ENCODE results near the gene UBE2Z. TPM values are rescaled to one million over a fixed set of nuclear protein-coding genes. Genes with fewer than 3 reads are reported as not detected.

The UBE2Z gene
- total RNA-seq, 1 donor from 2014 or later, result 39.4 TPM

GRCh38 chr17:48951572-48951971, 43.4 kb downstream of the UBE2Z start:
- TF ChIP-seq CTCF (IDR thresholded peaks at IDR 0.05; ENCODE audit: borderline replicate concordance), result no peak

GRCh38 chr17:48952904-48953303, 44.7 kb downstream of the UBE2Z start:
- Histone ChIP-seq H3K4me3 (no peak overlapping the region), H3K27ac (replicated peaks) (no peak overlapping the region), H3K36me3 (no peaks in the 10 kb centered on the region), H3K4me1 (no peaks in the 10 kb centered on the region), H3K27me3 (ENCODE audit: low read depth) (peaks cover 81% of the 10 kb centered on the region), H3K9me3 (replicated peaks) (no peaks in the 10 kb centered on the region)
- no peak for DNase-seq
- intact Hi-C loops (cut with micrococcal nuclease), result no loop called here
- no peak for TF ChIP-seq CTCF (IDR thresholded peaks at IDR 0.05; ENCODE audit: borderline replicate concordance)

More at GRCh38 chr17:48951572-48951971, 43.4 kb downstream of the UBE2Z start:
- Histone ChIP-seq H3K36me3 (no peaks in the 10 kb centered on the region), H3K27me3 (ENCODE audit: low read depth) (peaks cover 67% of the 10 kb centered on the region), H3K9me3 (replicated peaks) (no peaks in the 10 kb centered on the region), H3K4me3 (no peak overlapping the region), H3K4me1 (no peaks in the 10 kb centered on the region), H3K27ac (replicated peaks) (no peak overlapping the region)
- DNase-seq, result no peak
- intact Hi-C loops (cut with micrococcal nuclease), result no loop called here

GRCh38 chr17:48954300-48954755, 46.1 kb downstream of the UBE2Z start:
- Histone ChIP-seq H3K9me3 (replicated peaks) (no peaks in the 10 kb centered on the region), H3K4me1 (no peaks in the 10 kb centered on the region), H3K27ac (replicated peaks) (no peak overlapping the region), H3K27me3 (ENCODE audit: low read depth) (peaks cover 92% of the 10 kb centered on the region), H3K4me3 (no peak overlapping the region), H3K36me3 (no peaks in the 10 kb centered on the region)
- intact Hi-C loops (cut with micrococcal nuclease), result no loop called here
- TF ChIP-seq CTCF (IDR thresholded peaks at IDR 0.05; ENCODE audit: borderline replicate concordance), result no peak
- no peak for DNase-seq

GRCh38 chr17:48960834-48961515, 52.8 kb downstream of the UBE2Z start:
- Histone ChIP-seq H3K36me3 (no peaks in the 10 kb centered on the region), H3K4me1 (no peaks in the 10 kb centered on the region), H3K27ac (replicated peaks) (no peak overlapping the region), H3K4me3 (no peak overlapping the region), H3K27me3 (ENCODE audit: low read depth) (peaks cover 92% of the 10 kb centered on the region), H3K9me3 (replicated peaks) (no peaks in the 10 kb centered on the region)
- intact Hi-C loops (cut with micrococcal nuclease), result no loop called here
- no peak for TF ChIP-seq CTCF (IDR thresholded peaks at IDR 0.05; ENCODE audit: borderline replicate concordance)
- no peak for DNase-seq

GRCh38 chr17:48961516-48962233, 53.5 kb downstream of the UBE2Z start:
- H3K36me3 ChIP-seq, result no peaks in the 10 kb centered on the region
- no peak for TF ChIP-seq CTCF (IDR thresholded peaks at IDR 0.05; ENCODE audit: borderline replicate concordance)
- intact Hi-C loops (cut with micrococcal nuclease), result no loop called here
- H3K27ac ChIP-seq (replicated peaks), result no peak overlapping the region
- H3K27me3 ChIP-seq (ENCODE audit: low read depth), result peaks cover 92% of the 10 kb centered on the region
- no peak for DNase-seq
- no peaks in the 10 kb centered on the region for H3K9me3 ChIP-seq (replicated peaks)
- no peaks in the 10 kb centered on the region for H3K4me1 ChIP-seq
- no peak overlapping the region for H3K4me3 ChIP-seq

Data from left ventricle myocardium inferior (tissue), 1 donor.